A673 (cell line): ENCODE results near the gene TAOK3. TPM values are rescaled to one million over a fixed set of nuclear protein-coding genes. Genes with fewer than 3 reads are reported as not detected.

Source experiments
- BruUV-seq: library from RNA; stranded (reverse); fragments of 400-500 nt; replicated peaks from 2 replicates; lab custom pipeline; 2021; lab: Mats Ljungman, UMichigan
- CTCF ChIA-PET: fragments of 300-600 bp; sonication (Branson Sonifier 250); formaldehyde crosslinking; loops from one replicate; lab custom pipeline; 2022; ENCODE audit warnings: antibody characterized with exemption; lab: Charles Lee
- POLR2A ChIA-PET: fragments of 300-600 bp; sonication (Branson Sonifier 250); formaldehyde crosslinking; loops from one replicate; lab custom pipeline; 2022; ENCODE audit warnings: antibody characterized with exemption; ENCODE audit not compliant: low non-redundant PET; lab: Charles Lee
- DNase-seq: peaks from one replicate; pipeline ENCODE4 v3.0.0-alpha.2; 2015; ENCODE audit warnings: low spot score
- H3K27ac ChIP-seq: fragments of 200-600 bp; sonication (generic); 2 replicates; pipeline ENCODE4 v1.5.1; 2016; ENCODE audit warnings: mixed run types, low read depth, mild to moderate bottlenecking, mixed read lengths, antibody characterized with exemption, low read length; ENCODE audit not compliant: poor library complexity, severe bottlenecking
- H3K27me3 ChIP-seq: fragments of 200-600 bp; sonication (generic); replicated peaks from 2 replicates; pipeline ENCODE4 v1.6.1; 2017; ENCODE audit warnings: mixed run types, low read depth, mild to moderate bottlenecking, mixed read lengths, antibody characterized with exemption, low read length; ENCODE audit not compliant: insufficient read depth, poor library complexity
- H3K36me3 ChIP-seq: fragments of 200-600 bp; sonication (generic); 2 replicates; pipeline ENCODE4 v1.6.1; 2016; ENCODE audit warnings: mixed run types, mild to moderate bottlenecking, mixed read lengths, antibody characterized with exemption, low read length; ENCODE audit not compliant: insufficient read depth, poor library complexity, severe bottlenecking
- H3K4me1 ChIP-seq: fragments of 200-600 bp; sonication (generic); 2 replicates; pipeline ENCODE4 v1.6.1; 2017; ENCODE audit warnings: mixed run types, mild to moderate bottlenecking, mixed read lengths, antibody characterized with exemption, low read length; ENCODE audit not compliant: insufficient read depth, poor library complexity, severe bottlenecking
- H3K4me3 ChIP-seq: fragments of 200-600 bp; sonication (generic); 2 replicates; pipeline ENCODE4 v1.5.1; 2016; ENCODE audit warnings: low read depth, mixed run types, mild to moderate bottlenecking, mixed read lengths, low read length; ENCODE audit not compliant: poor library complexity, severe bottlenecking
- H3K9me3 ChIP-seq: fragments of 200-600 bp; sonication (generic); 2 replicates; pipeline ENCODE4 v1.6.1; 2016; ENCODE audit warnings: mixed run types, low read depth, mild to moderate bottlenecking, mixed read lengths, antibody characterized with exemption, low read length; ENCODE audit not compliant: poor library complexity, severe bottlenecking
- CTCF ChIP-seq: fragments of 300-800, 200-600 bp; sonication (generic); conservative IDR thresholded peaks from 2 replicates; pipeline ENCODE4 v1.5.1; 2017; ENCODE audit warnings: low read depth, mild to moderate bottlenecking, antibody characterized with exemption, low read length, moderate library complexity, mixed read lengths
- EZH2 ChIP-seq: fragments of 200-600 bp; sonication (generic); IDR thresholded peaks from 2 replicates; pipeline ENCODE4 v1.6.1; 2017; ENCODE audit warnings: borderline replicate concordance, low read depth, mild to moderate bottlenecking, mixed read lengths, antibody characterized with exemption, low read length; ENCODE audit not compliant: poor library complexity, severe bottlenecking
- intact Hi-C: fragments of 100-400 bp; cut with micrococcal nuclease; formaldehyde crosslinking; loops from one replicate; pipeline ENCODE4 v1.10.0; 2022; ENCODE audit not compliant: unreplicated experiment
- total RNA-seq: library from RNA; stranded (reverse); gene quantifications from 2 replicates; pipeline ENCODE4 v1.2.3, GENCODE V29; 2021

The TAOK3 gene
- total RNA-seq, 1 experiment from 2014 or later, result 48.9 TPM

DNA sequence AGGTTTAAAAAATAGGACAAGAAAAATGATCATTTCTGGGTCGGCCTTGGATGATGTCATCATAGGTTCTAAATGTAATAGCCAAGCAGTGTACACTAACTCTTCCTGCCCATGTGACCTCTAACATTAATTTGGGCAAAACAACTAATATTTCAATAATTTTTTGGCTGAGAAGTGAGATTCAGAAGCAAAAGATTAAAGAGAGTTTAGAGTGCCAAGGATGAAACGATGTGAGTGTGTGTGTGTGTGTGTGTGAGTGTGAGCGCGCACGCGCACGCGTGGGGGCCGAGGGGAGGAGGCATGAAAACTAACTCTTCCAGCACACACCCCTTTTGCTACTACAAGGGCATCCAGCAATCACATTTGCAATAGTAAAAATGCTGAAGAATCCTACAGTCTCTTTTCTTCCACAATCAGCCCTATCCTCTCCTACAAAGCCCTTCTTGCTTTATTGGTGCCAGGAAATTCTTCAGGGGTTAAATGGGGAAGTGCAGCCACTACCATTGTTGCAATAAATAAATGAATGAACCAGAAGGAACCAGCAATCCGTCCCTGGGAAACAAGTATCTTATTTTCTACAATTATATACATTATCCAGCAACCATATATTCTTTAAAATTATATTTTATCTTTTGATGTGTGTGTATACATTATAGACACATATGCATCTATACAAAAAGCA is 183.9 kb downstream of the TAOK3 start:
- TF ChIP-seq EZH2, result no peak
- TF ChIP-seq CTCF, result no peak
- ChIA-PET CTCF (no interaction called here), POLR2A (no interaction called here)
- Histone ChIP-seq H3K4me1 (no peaks in the 10 kb centered on the region), H3K27ac (no peak overlapping the region), H3K27me3 (no peaks in the 10 kb centered on the region), H3K4me3 (no peak overlapping the region), H3K36me3 (no peaks in the 10 kb centered on the region), H3K9me3 (no peaks in the 10 kb centered on the region)
- no TSS peak for BruUV-seq
- DNase-seq, result no peak
- intact Hi-C loops, result no loop called here

- BruUV-seq, result no TSS peak
- Histone ChIP-seq H3K4me1 (no peaks in the 10 kb centered on the region), H3K27me3 (no peaks in the 10 kb centered on the region), H3K36me3 (no peaks in the 10 kb centered on the region), H3K4me3 (no peak overlapping the region), H3K9me3 (no peaks in the 10 kb centered on the region), H3K27ac (no peak overlapping the region)
- DNase-seq, result no peak
- no peak for TF ChIP-seq CTCF
- no peak for TF ChIP-seq EZH2
- ChIA-PET POLR2A (no interaction called here), CTCF (no interaction called here)
- intact Hi-C loops, result no loop called here
Observed at GRCh38 chr12:118187751-118188435, 184.8 kb downstream of the TAOK3 start.

DNA sequence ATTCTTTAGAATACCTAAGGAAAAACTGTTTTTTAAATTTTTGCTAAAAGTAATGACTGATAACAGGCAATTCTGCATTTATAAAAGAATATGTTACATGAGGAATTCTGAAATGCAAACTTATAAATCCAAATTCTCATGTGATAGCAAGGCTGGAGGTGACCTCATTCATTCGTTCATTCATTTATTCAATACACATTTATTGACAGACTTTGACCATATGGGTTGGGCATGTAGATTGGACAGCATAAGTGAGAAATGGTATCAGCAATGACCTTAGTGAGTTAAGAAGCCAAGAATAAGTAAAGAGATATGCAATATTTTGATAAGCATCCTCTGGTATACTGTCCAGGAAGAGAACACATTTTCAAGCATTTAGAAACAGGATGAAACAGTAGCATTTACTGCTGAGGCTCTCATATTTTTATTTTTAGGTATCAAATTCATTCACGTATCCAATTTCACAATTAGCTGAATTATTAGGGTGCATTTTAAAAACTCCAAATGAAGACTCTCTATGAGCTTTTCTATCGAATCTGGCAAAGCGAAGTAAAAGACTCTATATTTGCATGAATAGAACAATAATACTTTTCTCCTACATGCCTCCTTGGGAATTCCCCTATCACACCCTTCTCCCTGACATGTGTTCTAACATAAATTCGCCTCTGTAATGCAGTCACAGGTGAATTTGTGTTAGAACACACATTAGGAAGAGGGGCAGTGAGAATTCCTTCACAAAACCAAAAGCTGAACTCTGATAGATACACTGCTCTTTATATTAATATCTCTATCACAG is 186.9 kb downstream of the TAOK3 start:
- ChIA-PET CTCF (no interaction called here), POLR2A (interaction anchor here (0.6 kb wide), 1 partner anchor 164 kb away, joined by 3 read pairs; no protein-coding TSS in a partner anchor)
- intact Hi-C loops, result no loop called here
- TF ChIP-seq CTCF (no peak), EZH2 (no peak)
- DNase-seq, result no peak
- Histone ChIP-seq H3K4me3 (no peak overlapping the region), H3K9me3 (no peaks in the 10 kb centered on the region), H3K4me1 (no peaks in the 10 kb centered on the region), H3K27me3 (no peaks in the 10 kb centered on the region), H3K27ac (no peak overlapping the region), H3K36me3 (peaks cover 4% of the 10 kb centered on the region)
- BruUV-seq, result no TSS peak
